Measurements from ENCODE around the gene TNFSF10. TPM values are rescaled to one million over a fixed set of nuclear protein-coding genes. Genes with fewer than 3 reads are reported as not detected.

Gene TNFSF10
- total and polyA plus RNA-seq, 9 of the 15 experiments (the other 6 are each of a cell fraction or from before 2014, with no cell fraction given), result 0.07 to 1.3 (median 0.27) TPM; not detected in 1

GRCh38 chr3:172537507-172538158 lies 14.4 kb upstream of the TNFSF10 start (continued):
- 0 out of 2 replicates have a peak, but pooled peaks have one; percentile 57 for TF ChIP-seq CREB3 (tag; conservative IDR thresholded peaks at IDR 0.05; ENCODE audit: low read depth)

DNA sequence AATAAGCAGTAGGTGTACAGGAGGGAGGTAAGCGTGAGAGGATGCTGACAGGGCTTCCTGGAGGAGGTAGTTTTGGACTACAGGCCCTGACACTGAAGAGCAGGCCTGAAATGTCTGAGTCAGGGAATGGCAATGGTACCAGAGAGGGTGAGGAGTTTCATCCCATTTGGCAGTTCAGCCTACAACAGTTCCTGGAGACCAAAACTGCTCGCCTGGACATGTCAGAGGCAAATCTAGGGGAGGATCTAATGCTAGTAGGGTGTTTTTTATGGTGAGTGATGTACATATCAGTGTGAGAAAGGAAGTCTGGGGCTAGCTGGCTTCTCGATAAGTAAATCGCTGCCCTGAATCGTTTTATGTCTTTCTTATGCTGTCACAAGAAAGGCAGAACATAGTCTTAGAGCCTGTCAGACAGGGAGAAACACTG lies 13.8 kb upstream of the TNFSF10 start:
- ATAC-seq (no peak), FAIRE-seq (no peak), DNase-seq (ENCODE audit: extremely low read depth in 1 of 4, low spot score in 3 of 4) (no peak)
- no peaks in the 10 kb centered on the region for H3K79me2 ChIP-seq (ENCODE audit: control insufficient read depth, insufficient read depth, low read length)
- H4K20me1 ChIP-seq (replicated peaks; ENCODE audit: control insufficient read depth, insufficient read depth, low read length), result no peaks in the 10 kb centered on the region
- WGBS (ENCODE audit: insufficient coverage, low coverage, missing lambda C conversion rate), result 23% methylated on average over 5 of the region's 5 CpGs
- H3K9me3 ChIP-seq (replicated peaks; ENCODE audit: control insufficient read depth, insufficient read depth, low read depth, low read length), result no peaks in the 10 kb centered on the region
- H3K4me1 ChIP-seq (replicated peaks in 1 of 2; ENCODE audit: control insufficient read depth in 2 of 2, insufficient read depth in 2 of 2, low read length in 2 of 2), result peaks cover 5 to 6% of the 10 kb centered on the region in 2 experiments; a peak in 3 of 5 replicates
- ChIA-PET POLR2A (no interaction called here), CTCF (ENCODE audit: low intra/inter-chr PET ratio) (no interaction called here)
- intact Hi-C loops (cut with micrococcal nuclease), result no loop called here
- no peaks in the 10 kb centered on the region for H3K9me1 ChIP-seq (ENCODE audit: control insufficient read depth, insufficient read depth, low read length)
- peak overlapping the region; percentile 15; the same call in 1 of the 2 replicates for H2AFZ ChIP-seq (ENCODE audit: low read depth, low read length)
- in situ Hi-C loops (cut with MboI), result no loop called here
- no peak for TF ChIP-seq TGIF2 (CRISPR knock-in tag; IDR thresholded peaks at IDR 0.05)
- no peak for TF ChIP-seq FOXJ2 (tag; IDR thresholded peaks at IDR 0.05)
- TF ChIP-seq CBFA2T3 (IDR thresholded peaks at IDR 0.05), result 0 out of 2 replicates have a peak, but pooled peaks have one; percentile 16
- no peak for TF ChIP-seq ZNF512 (tag; IDR thresholded peaks at IDR 0.05)
- TF ChIP-seq ZFP36 (IDR thresholded peaks at IDR 0.05; ENCODE audit: low read depth, low read length, partially characterized antibody), result peak; percentile 34
- peak; percentile 10 for TF ChIP-seq MEIS2 (IDR thresholded peaks at IDR 0.05; ENCODE audit: partially characterized antibody)
- TF ChIP-seq ZNF780A (CRISPR knock-in tag; IDR thresholded peaks at IDR 0.05), result no peak
- TF ChIP-seq ZNF253 (CRISPR knock-in tag; conservative IDR thresholded peaks at IDR 0.05), result no peak
- TF ChIP-seq L3MBTL2 (IDR thresholded peaks at IDR 0.05), result no peak
- TF ChIP-seq GABPB2 (CRISPR knock-in tag; conservative IDR thresholded peaks at IDR 0.05), result no peak
- TF ChIP-seq SUPT5H (IDR thresholded peaks at IDR 0.05), result no peak
- TF ChIP-seq, protein P1, sequence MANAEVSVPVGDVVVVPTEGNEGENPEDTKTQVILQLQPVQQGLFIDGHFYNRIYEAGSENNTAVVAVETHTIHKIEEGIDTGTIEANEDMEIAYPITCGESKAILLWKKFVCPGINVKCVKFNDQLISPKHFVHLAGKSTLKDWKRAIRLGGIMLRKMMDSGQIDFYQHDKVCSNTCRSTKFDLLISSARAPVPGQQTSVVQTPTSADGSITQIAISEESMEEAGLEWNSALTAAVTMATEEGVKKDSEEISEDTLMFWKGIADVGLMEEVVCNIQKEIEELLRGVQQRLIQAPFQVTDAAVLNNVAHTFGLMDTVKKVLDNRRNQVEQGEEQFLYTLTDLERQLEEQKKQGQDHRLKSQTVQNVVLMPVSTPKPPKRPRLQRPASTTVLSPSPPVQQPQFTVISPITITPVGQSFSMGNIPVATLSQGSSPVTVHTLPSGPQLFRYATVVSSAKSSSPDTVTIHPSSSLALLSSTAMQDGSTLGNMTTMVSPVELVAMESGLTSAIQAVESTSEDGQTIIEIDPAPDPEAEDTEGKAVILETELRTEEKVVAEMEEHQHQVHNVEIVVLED (CRISPR knock-in tag; IDR thresholded peaks at IDR 0.05), result no peak
- BruUV-seq (replicated peaks), result no TSS peak
- H3K27ac ChIP-seq (ENCODE audit: extremely low read depth, low read depth, low read length), result no peak overlapping the region; the same call in 2 of the 3 replicates
- H3K27me3 ChIP-seq (ENCODE audit: control insufficient read depth in 2 of 2, insufficient read depth in 2 of 2, low read length in 2 of 2), result no peaks in the 10 kb centered on the region
- no peak overlapping the region for H3K9ac ChIP-seq (ENCODE audit: insufficient read depth in 1 of 2, low read depth in 2 of 2, low read length in 2 of 2)
- no peaks in the 10 kb centered on the region for H3K36me3 ChIP-seq (ENCODE audit: control insufficient read depth, insufficient read depth, low read length)
- no peak overlapping the region for H3K4me2 ChIP-seq (ENCODE audit: insufficient read depth, low read length)
- H3K4me3 ChIP-seq, result no peak overlapping the region

All from K562 (cell line).